ACC112 (cell line): ENCODE data around the gene DMRTB1.

Source experiments
- H2AFZ ChIP-seq: fragments of 200-600 bp; sonication (generic); one replicate; pipeline ENCODE4 v1.6.0; 2017; ENCODE audit warnings: antibody characterized with exemption, low read length; ENCODE audit not compliant: unreplicated experiment
- H3K27ac ChIP-seq: fragments of 200-600 bp; sonication (generic); 2 replicates; pipeline ENCODE4 v1.5.1; 2014; ENCODE audit warnings: low read depth, mild to moderate bottlenecking, antibody characterized with exemption, low read length, moderate library complexity
- H3K27me3 ChIP-seq: fragments of 200-600 bp; sonication (generic); 2 replicates; pipeline ENCODE4 v1.6.1; 2014; ENCODE audit warnings: mild to moderate bottlenecking, antibody characterized with exemption, low read length, moderate library complexity, mixed read lengths; ENCODE audit not compliant: insufficient read depth
- H3K36me3 ChIP-seq: fragments of 200-600 bp; sonication (generic); 2 replicates; pipeline ENCODE4 v1.6.1; 2016; ENCODE audit warnings: mild to moderate bottlenecking, antibody characterized with exemption, low read length, moderate library complexity, mixed read lengths; ENCODE audit not compliant: insufficient read depth
- H3K4me1 ChIP-seq: fragments of 200-600 bp; sonication (generic); one replicate; pipeline ENCODE4 v1.6.1; 2016; ENCODE audit warnings: low read length, mixed read lengths; ENCODE audit not compliant: insufficient read depth, unreplicated experiment, control insufficient read depth
- H3K4me3 ChIP-seq: fragments of 200-600 bp; sonication (generic); 2 replicates; pipeline ENCODE4 v1.5.1; 2014; ENCODE audit warnings: mild to moderate bottlenecking, low read depth, low read length
- H3K79me2 ChIP-seq: fragments of 200-600 bp; sonication (generic); one replicate; pipeline ENCODE4 v1.6.0; 2016; ENCODE audit warnings: low read length; ENCODE audit not compliant: control insufficient read depth, unreplicated experiment, insufficient read depth

DMRTB1 gene

GRCh38 chr1:53435151-53435550 lies 24.0 kb upstream of the DMRTB1 start:
- H3K27ac ChIP-seq = no peak overlapping the region
- no peaks in the 10 kb centered on the region for H3K4me1 ChIP-seq
- H2AFZ ChIP-seq = no peak overlapping the region
- no peak overlapping the region for H3K4me3 ChIP-seq
- H3K79me2 ChIP-seq = no peaks in the 10 kb centered on the region
- H3K27me3 ChIP-seq = peaks cover 9% of the 10 kb centered on the region
- no peaks in the 10 kb centered on the region for H3K36me3 ChIP-seq

GRCh38 chr1:53438427-53439336 lies 20.5 kb upstream of the DMRTB1 start:
- Histone ChIP-seq H3K79me2 (no peaks in the 10 kb centered on the region), H3K4me1 (peaks cover 4% of the 10 kb centered on the region), H2AFZ (no peak overlapping the region), H3K27me3 (peaks cover 9% of the 10 kb centered on the region), H3K27ac (no peak overlapping the region), H3K36me3 (no peaks in the 10 kb centered on the region), H3K4me3 (no peak overlapping the region)

- H3K4me3 ChIP-seq = no peak overlapping the region
- H3K27me3 ChIP-seq = peaks cover 9% of the 10 kb centered on the region
- H2AFZ ChIP-seq = no peak overlapping the region
- H3K27ac ChIP-seq = no peak overlapping the region
- peaks cover 4% of the 10 kb centered on the region for H3K4me1 ChIP-seq
- no peaks in the 10 kb centered on the region for H3K36me3 ChIP-seq
- no peaks in the 10 kb centered on the region for H3K79me2 ChIP-seq
Observed at GRCh38 chr1:53439337-53440207, 19.6 kb upstream of the DMRTB1 start.

GRCh38 chr1:53440633-53441032 lies 18.6 kb upstream of the DMRTB1 start:
- no peaks in the 10 kb centered on the region for H3K79me2 ChIP-seq
- no peak overlapping the region for H3K4me3 ChIP-seq
- no peak overlapping the region for H2AFZ ChIP-seq
- H3K27me3 ChIP-seq = peaks cover 9% of the 10 kb centered on the region
- peaks cover 4% of the 10 kb centered on the region for H3K4me1 ChIP-seq
- H3K27ac ChIP-seq = no peak overlapping the region
- no peaks in the 10 kb centered on the region for H3K36me3 ChIP-seq

- Histone ChIP-seq H3K4me1 (peaks cover 4% of the 10 kb centered on the region), H3K27ac (no peak overlapping the region), H3K4me3 (no peak overlapping the region), H3K79me2 (no peaks in the 10 kb centered on the region), H3K36me3 (no peaks in the 10 kb centered on the region), H2AFZ (peak overlapping the region; percentile 47), H3K27me3 (no peaks in the 10 kb centered on the region)
Observed at GRCh38 chr1:53442299-53442698, 16.9 kb upstream of the DMRTB1 start.

- no peaks in the 10 kb centered on the region for H3K36me3 ChIP-seq
- no peak overlapping the region for H2AFZ ChIP-seq
- no peaks in the 10 kb centered on the region for H3K27me3 ChIP-seq
- no peak overlapping the region for H3K27ac ChIP-seq
- H3K79me2 ChIP-seq = no peaks in the 10 kb centered on the region
- peaks cover 22% of the 10 kb centered on the region for H3K4me1 ChIP-seq
- H3K4me3 ChIP-seq = no peak overlapping the region
Observed at GRCh38 chr1:53446051-53446450, 13.1 kb upstream of the DMRTB1 start.

- Histone ChIP-seq H3K4me1 (peaks cover 19% of the 10 kb centered on the region), H2AFZ (no peak overlapping the region), H3K27me3 (no peaks in the 10 kb centered on the region), H3K36me3 (no peaks in the 10 kb centered on the region), H3K4me3 (no peak overlapping the region), H3K27ac (no peak overlapping the region), H3K79me2 (no peaks in the 10 kb centered on the region)
Observed at GRCh38 chr1:53447413-53447812, 11.8 kb upstream of the DMRTB1 start.

GRCh38 chr1:53448241-53448841 lies 10.9 kb upstream of the DMRTB1 start:
- peak overlapping the region; percentile 23; the same call in 1 of the 2 replicates for H3K4me3 ChIP-seq
- no peaks in the 10 kb centered on the region for H3K36me3 ChIP-seq
- no peaks in the 10 kb centered on the region for H3K27me3 ChIP-seq
- peaks cover 19% of the 10 kb centered on the region for H3K4me1 ChIP-seq
- H3K79me2 ChIP-seq = no peaks in the 10 kb centered on the region
- H3K27ac ChIP-seq = peak overlapping the region; percentile 72
- H2AFZ ChIP-seq = peak overlapping the region; percentile 92

- H3K27me3 ChIP-seq = no peaks in the 10 kb centered on the region
- no peaks in the 10 kb centered on the region for H3K79me2 ChIP-seq
- H3K27ac ChIP-seq = peak overlapping the region; percentile 72
- peak overlapping the region; percentile 92 for H2AFZ ChIP-seq
- no peaks in the 10 kb centered on the region for H3K36me3 ChIP-seq
- peak overlapping the region; percentile 23; the same call in 1 of the 2 replicates for H3K4me3 ChIP-seq
- H3K4me1 ChIP-seq = peaks cover 19% of the 10 kb centered on the region
Observed at GRCh38 chr1:53449021-53449420, 10.2 kb upstream of the DMRTB1 start.

GRCh38 chr1:53449693-53450092 lies 9.5 kb upstream of the DMRTB1 start:
- H3K27ac ChIP-seq = peak overlapping the region; percentile 33
- peaks cover 19% of the 10 kb centered on the region for H3K4me1 ChIP-seq
- H2AFZ ChIP-seq = peak overlapping the region; percentile 14
- H3K27me3 ChIP-seq = no peaks in the 10 kb centered on the region
- no peak overlapping the region for H3K4me3 ChIP-seq
- H3K36me3 ChIP-seq = no peaks in the 10 kb centered on the region
- H3K79me2 ChIP-seq = no peaks in the 10 kb centered on the region
